ENCODE data around the gene CABLES1.

- TF ChIP-seq POLR2A (IDR thresholded peaks at IDR 0.05) = no peak
- TF ChIP-seq, protein P1, sequence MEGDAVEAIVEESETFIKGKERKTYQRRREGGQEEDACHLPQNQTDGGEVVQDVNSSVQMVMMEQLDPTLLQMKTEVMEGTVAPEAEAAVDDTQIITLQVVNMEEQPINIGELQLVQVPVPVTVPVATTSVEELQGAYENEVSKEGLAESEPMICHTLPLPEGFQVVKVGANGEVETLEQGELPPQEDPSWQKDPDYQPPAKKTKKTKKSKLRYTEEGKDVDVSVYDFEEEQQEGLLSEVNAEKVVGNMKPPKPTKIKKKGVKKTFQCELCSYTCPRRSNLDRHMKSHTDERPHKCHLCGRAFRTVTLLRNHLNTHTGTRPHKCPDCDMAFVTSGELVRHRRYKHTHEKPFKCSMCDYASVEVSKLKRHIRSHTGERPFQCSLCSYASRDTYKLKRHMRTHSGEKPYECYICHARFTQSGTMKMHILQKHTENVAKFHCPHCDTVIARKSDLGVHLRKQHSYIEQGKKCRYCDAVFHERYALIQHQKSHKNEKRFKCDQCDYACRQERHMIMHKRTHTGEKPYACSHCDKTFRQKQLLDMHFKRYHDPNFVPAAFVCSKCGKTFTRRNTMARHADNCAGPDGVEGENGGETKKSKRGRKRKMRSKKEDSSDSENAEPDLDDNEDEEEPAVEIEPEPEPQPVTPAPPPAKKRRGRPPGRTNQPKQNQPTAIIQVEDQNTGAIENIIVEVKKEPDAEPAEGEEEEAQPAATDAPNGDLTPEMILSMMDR (IDR thresholded peaks at IDR 0.05) = no peak
Measured at GRCh38 chr18:23172591-23173380, 37.5 kb downstream of the CABLES1 start.

All from vagina (tissue), 2 donors.